GM21723 (cell line): ENCODE results near the gene SPOCK1.

ENCODE experiments used
- ATAC-seq: cut with Tn5 transposase; IDR thresholded peaks from one replicate; pipeline ENCODE4 v1.9.1; 2021; ENCODE audit warnings: mild to moderate bottlenecking, moderate library complexity; ENCODE audit not compliant: unreplicated experiment

SPOCK1 gene

GRCh38 chr5:137090151-137090550, 409.0 kb downstream of the SPOCK1 start:
- ATAC-seq: no peak

- ATAC-seq: no peak
Measured at GRCh38 chr5:137088175-137088574, 411.0 kb downstream of the SPOCK1 start.

- no peak for ATAC-seq
Measured at GRCh38 chr5:137086342-137086741, 412.8 kb downstream of the SPOCK1 start.

- ATAC-seq: no peak
Measured at GRCh38 chr5:137085206-137085605, 413.9 kb downstream of the SPOCK1 start.

- no peak for ATAC-seq
Measured at GRCh38 chr5:137084016-137084415, 415.1 kb downstream of the SPOCK1 start.

GRCh38 chr5:137082951-137083350, 416.2 kb downstream of the SPOCK1 start:
- ATAC-seq: no peak

GRCh38 chr5:137078171-137078665, 420.9 kb downstream of the SPOCK1 start:
- ATAC-seq: no peak

- peak; percentile 85 for ATAC-seq
Measured at GRCh38 chr5:137075163-137075970, 423.8 kb downstream of the SPOCK1 start.

- no peak for ATAC-seq
Measured at GRCh38 chr5:137073189-137073588, 425.9 kb downstream of the SPOCK1 start.

- ATAC-seq: peak; percentile 51
Measured at GRCh38 chr5:137072361-137073115, 426.6 kb downstream of the SPOCK1 start.

- no peak for ATAC-seq
Measured at GRCh38 chr5:137071931-137072330, 427.2 kb downstream of the SPOCK1 start.

GRCh38 chr5:137071526-137071925, 427.6 kb downstream of the SPOCK1 start:
- ATAC-seq: no peak

GRCh38 chr5:137070521-137070920, 428.6 kb downstream of the SPOCK1 start:
- ATAC-seq: no peak

GRCh38 chr5:137069358-137069757, 429.8 kb downstream of the SPOCK1 start:
- ATAC-seq: no peak

- no peak for ATAC-seq
Measured at GRCh38 chr5:137061382-137061781, 437.7 kb downstream of the SPOCK1 start.

GRCh38 chr5:137058089-137058488, 441.0 kb downstream of the SPOCK1 start:
- ATAC-seq: no peak

- no peak for ATAC-seq
Measured at GRCh38 chr5:137056676-137057075, 442.4 kb downstream of the SPOCK1 start.

- ATAC-seq: no peak
Measured at GRCh38 chr5:137055271-137055872, 443.8 kb downstream of the SPOCK1 start.

- no peak for ATAC-seq
Measured at GRCh38 chr5:137054792-137055191, 444.3 kb downstream of the SPOCK1 start.

GRCh38 chr5:137054335-137054734, 444.8 kb downstream of the SPOCK1 start:
- no peak for ATAC-seq

GRCh38 chr5:137051161-137051560, 448.0 kb downstream of the SPOCK1 start:
- ATAC-seq: no peak
